ENCODE results near the gene ZYX. TPM values are rescaled to one million over a fixed set of nuclear protein-coding genes. Genes with fewer than 3 reads are reported as not detected.
"Not testable (repeated sequence)": the region's sequence is repeated elsewhere in the genome, so short reads cannot be mapped to it uniquely, and the experiment has no call there.

Gene ZYX
- total and polyA plus RNA-seq, 2 donors from 2014 or later, result 50.1 to 193 TPM

- Histone ChIP-seq H3K27me3 (ENCODE audit: control insufficient read depth, insufficient read depth, low read length) (no peaks in the 10 kb centered on the region), H3K36me3 (ENCODE audit: control insufficient read depth in 2 of 3, insufficient read depth in 3 of 3, low read length in 3 of 3) (peaks cover 0 to 5% (median 0%) of the 10 kb centered on the region in 3 donors), H3K9ac (ENCODE audit: low read length in 3 of 3) (no peak overlapping the region), H3K9me3 (ENCODE audit: control insufficient read depth in 2 of 3, insufficient read depth in 1 of 3, low read length in 3 of 3) (no peaks in the 10 kb centered on the region), H3K4me3 (ENCODE audit: low read length in 3 of 3) (no peak overlapping the region), H3K4me1 (ENCODE audit: control insufficient read depth in 2 of 3, insufficient read depth in 2 of 3, low read depth in 1 of 3, low read length in 3 of 3) (peaks cover 0 to 10% (median 0%) of the 10 kb centered on the region in 3 donors), H3K27ac (ENCODE audit: low read depth in 2 of 2, low read length in 2 of 2) (no peak overlapping the region)
- FAIRE-seq (no peak), DNase-seq (no peak)
- TF ChIP-seq CTCF (IDR thresholded peaks at IDR 0.05; ENCODE audit: borderline replicate concordance, extremely low read depth, insufficient read depth), result no peak
- intact Hi-C loops (cut with DNase I), result no loop called here
Measured at GRCh38 chr7:143399642-143400041, 18.5 kb downstream of the ZYX start.

- H3K9me3 ChIP-seq (ENCODE audit: control insufficient read depth in 2 of 3, insufficient read depth in 1 of 3, low read length in 3 of 3), result no peaks in the 10 kb centered on the region
- intact Hi-C loops (cut with DNase I), result no loop called here
- no peak for FAIRE-seq
- no peaks in the 10 kb centered on the region for H3K36me3 ChIP-seq (ENCODE audit: control insufficient read depth in 2 of 3, insufficient read depth in 3 of 3, low read length in 3 of 3)
- no peak overlapping the region for H3K27ac ChIP-seq (ENCODE audit: low read depth in 2 of 2, low read length in 2 of 2)
- H3K4me1 ChIP-seq (ENCODE audit: control insufficient read depth in 2 of 3, insufficient read depth in 2 of 3, low read depth in 1 of 3, low read length in 3 of 3), result peaks cover 0 to under 1% (median 0%) of the 10 kb centered on the region in 3 donors
- H3K9ac ChIP-seq (ENCODE audit: low read length in 3 of 3), result no peak overlapping the region
- DNase-seq, result no peak
- no peak for TF ChIP-seq CTCF (IDR thresholded peaks at IDR 0.05; ENCODE audit: borderline replicate concordance, extremely low read depth, insufficient read depth)
- H3K4me3 ChIP-seq (ENCODE audit: low read length in 3 of 3), result no peak overlapping the region
- H3K27me3 ChIP-seq (ENCODE audit: control insufficient read depth, insufficient read depth, low read length), result no peaks in the 10 kb centered on the region
Measured at GRCh38 chr7:143401265-143401664, 20.1 kb downstream of the ZYX start.

- FAIRE-seq; intact Hi-C loops (cut with DNase I); H3K4me3 ChIP-seq (ENCODE audit: low read length in 3 of 3); H3K36me3 ChIP-seq (ENCODE audit: control insufficient read depth in 2 of 3, insufficient read depth in 3 of 3, low read length in 3 of 3); H3K27ac ChIP-seq (ENCODE audit: low read depth in 2 of 2, low read length in 2 of 2); H3K27me3 ChIP-seq (ENCODE audit: control insufficient read depth, insufficient read depth, low read length); DNase-seq; H3K9me3 ChIP-seq (ENCODE audit: control insufficient read depth in 2 of 3, insufficient read depth in 1 of 3, low read length in 3 of 3); H3K4me1 ChIP-seq (ENCODE audit: control insufficient read depth in 2 of 3, insufficient read depth in 2 of 3, low read depth in 1 of 3, low read length in 3 of 3); H3K9ac ChIP-seq (ENCODE audit: low read length in 3 of 3): not testable (repeated sequence)
Measured at GRCh38 chr7:143402233-143402632, 21.1 kb downstream of the ZYX start.

GRCh38 chr7:143405173-143406001 is 24.2 kb downstream of the ZYX start:
- no peak for TF ChIP-seq CTCF (IDR thresholded peaks at IDR 0.05; ENCODE audit: borderline replicate concordance, extremely low read depth, insufficient read depth)
- H3K9ac ChIP-seq (ENCODE audit: low read length in 3 of 3), result no peak overlapping the region
- H3K9me3 ChIP-seq (ENCODE audit: control insufficient read depth in 2 of 3, insufficient read depth in 1 of 3, low read length in 3 of 3), result no peaks in the 10 kb centered on the region
- no peaks in the 10 kb centered on the region for H3K36me3 ChIP-seq (ENCODE audit: control insufficient read depth in 2 of 3, insufficient read depth in 3 of 3, low read length in 3 of 3)
- DNase-seq, result peak in 4 of 5 donors; percentile 73 to 92 (median 78)
- peaks cover 0 to 15% (median 7%) of the 10 kb centered on the region in 3 donors for H3K4me1 ChIP-seq (ENCODE audit: control insufficient read depth in 2 of 3, insufficient read depth in 2 of 3, low read depth in 1 of 3, low read length in 3 of 3)
- H3K4me3 ChIP-seq (ENCODE audit: low read length in 3 of 3), result peak overlapping the region in 1 of 3 donors; percentile 18
- H3K27ac ChIP-seq (ENCODE audit: low read depth in 2 of 2, low read length in 2 of 2), result no peak overlapping the region
- FAIRE-seq, result no peak
- no peaks in the 10 kb centered on the region for H3K27me3 ChIP-seq (ENCODE audit: control insufficient read depth, insufficient read depth, low read length)
- intact Hi-C loops (cut with DNase I), result no loop called here

All from kidney (tissue), 14 donors.